Fibroblast of lung (primary cell): ENCODE measurements around the gene MYH2.

Experiments
- EZH2 ChIP-seq: IDR thresholded peaks from 2 replicates; pipeline ENCODE4 v1.5.1; 2012; ENCODE audit warnings: low read length, control low read depth, mild to moderate bottlenecking; ENCODE audit errors: missing control alignments
- TF ChIP-seq, protein P1 (sequence below), 2 donors: IDR thresholded peaks in 1 of 2; conservative IDR thresholded peaks in 1 of 2; 1 replicate in 1 of 2; 2 replicates in 1 of 2; pipeline ENCODE4 v1.5.1; 2011 to 2012; ENCODE audit warnings: low read length in 2 of 2, control low read depth in 1 of 2, inconsistent platforms in 1 of 2, low read depth in 1 of 2, mild to moderate bottlenecking in 1 of 2

GRCh38 chr17:10556301-10557005 is 7.0 kb upstream of the MYH2 start:
- TF ChIP-seq, protein P1, sequence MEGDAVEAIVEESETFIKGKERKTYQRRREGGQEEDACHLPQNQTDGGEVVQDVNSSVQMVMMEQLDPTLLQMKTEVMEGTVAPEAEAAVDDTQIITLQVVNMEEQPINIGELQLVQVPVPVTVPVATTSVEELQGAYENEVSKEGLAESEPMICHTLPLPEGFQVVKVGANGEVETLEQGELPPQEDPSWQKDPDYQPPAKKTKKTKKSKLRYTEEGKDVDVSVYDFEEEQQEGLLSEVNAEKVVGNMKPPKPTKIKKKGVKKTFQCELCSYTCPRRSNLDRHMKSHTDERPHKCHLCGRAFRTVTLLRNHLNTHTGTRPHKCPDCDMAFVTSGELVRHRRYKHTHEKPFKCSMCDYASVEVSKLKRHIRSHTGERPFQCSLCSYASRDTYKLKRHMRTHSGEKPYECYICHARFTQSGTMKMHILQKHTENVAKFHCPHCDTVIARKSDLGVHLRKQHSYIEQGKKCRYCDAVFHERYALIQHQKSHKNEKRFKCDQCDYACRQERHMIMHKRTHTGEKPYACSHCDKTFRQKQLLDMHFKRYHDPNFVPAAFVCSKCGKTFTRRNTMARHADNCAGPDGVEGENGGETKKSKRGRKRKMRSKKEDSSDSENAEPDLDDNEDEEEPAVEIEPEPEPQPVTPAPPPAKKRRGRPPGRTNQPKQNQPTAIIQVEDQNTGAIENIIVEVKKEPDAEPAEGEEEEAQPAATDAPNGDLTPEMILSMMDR (conservative IDR thresholded peaks at IDR 0.05 in 1 of 2, IDR thresholded peaks at IDR 0.05 in 1 of 2; ENCODE audit: low read depth in 1 of 2, low read length in 2 of 2): no peak
- TF ChIP-seq EZH2: no peak
